ENCODE data around the gene RNLS.

DNA sequence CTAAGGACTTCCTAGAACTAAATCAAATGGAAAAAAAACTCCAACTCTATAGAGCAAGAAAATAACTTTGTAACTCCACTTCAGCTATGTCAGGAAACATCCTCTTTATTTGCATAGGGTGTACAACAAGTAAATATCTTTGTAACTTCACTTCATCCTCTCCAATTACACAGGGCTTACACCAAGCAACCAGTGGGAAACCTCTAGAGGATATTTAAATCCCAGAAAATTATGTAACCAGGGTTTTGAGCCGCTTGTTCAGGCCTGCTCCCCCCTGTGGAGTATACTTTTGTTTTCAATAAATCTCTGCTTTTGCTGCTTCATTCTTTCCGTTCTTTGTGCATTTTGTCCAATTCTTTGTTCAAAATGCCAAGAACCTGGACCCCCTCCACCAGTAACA lies 25.7 kb upstream of the RNLS start:
- TF ChIP-seq TAF1 (IDR thresholded peaks at IDR 0.05; ENCODE audit: borderline replicate concordance, insufficient read depth, low read length) = no peak
- TF ChIP-seq SIN3A (IDR thresholded peaks at IDR 0.05; ENCODE audit: borderline replicate concordance, insufficient read depth, low read length) = no peak
- TF ChIP-seq FOXP2 (optimal IDR thresholded peaks at IDR 0.05; ENCODE audit: borderline replicate concordance, extremely low read depth, extremely low read length, insufficient read depth) = no peak
- no peak for TF ChIP-seq POLR2AphosphoS5 (IDR thresholded peaks at IDR 0.05; ENCODE audit: low read depth, low read length)

Data from PFSK-1 (cell line).